T-helper 17 cell (primary cell): ENCODE data around the gene WDR31. TPM values are rescaled to one million over a fixed set of nuclear protein-coding genes. Genes with fewer than 3 reads are reported as not detected.

Source experiments
- ATAC-seq: fragments of 150-1000 bp; cut with Tn5 transposase; 2 replicates; pipeline ENCODE4 v1.10.0; 2021; ENCODE audit warnings: mild to moderate bottlenecking, moderate library complexity
- DNase-seq, 3 donors: peaks; one replicate each; pipeline versions ENCODE4 v3.0.0 to v3.0.0-alpha.2; 2020 to 2021
- H3K9me3 ChIP-seq: one replicate; pipeline ENCODE4 v1.7.0; 2013; ENCODE audit warnings: low read length, mild to moderate bottlenecking; ENCODE audit not compliant: control insufficient read depth, poor library complexity, severe bottlenecking
- H3K27ac Mint-ChIP-seq: one replicate; pipeline ENCODE4 v1.8.0; 2022; ENCODE audit warnings: mild to moderate bottlenecking, moderate library complexity, mixed read lengths
- H3K27me3 Mint-ChIP-seq: one replicate; pipeline ENCODE4 v1.8.0; 2022; ENCODE audit warnings: mixed read lengths
- H3K36me3 Mint-ChIP-seq: one replicate; pipeline ENCODE4 v1.8.0; 2022; ENCODE audit warnings: low read depth, mixed read lengths
- H3K4me1 Mint-ChIP-seq: one replicate; pipeline ENCODE4 v1.8.0; 2022; ENCODE audit warnings: mild to moderate bottlenecking, mixed read lengths
- H3K4me3 Mint-ChIP-seq: one replicate; pipeline ENCODE4 v1.8.0; 2022; ENCODE audit warnings: mild to moderate bottlenecking, moderate library complexity, mixed read lengths
- total RNA-seq, 4 donors: library from RNA in 2 of 4; stranded (reverse) in 2 of 4; gene quantifications; one replicate each; pipeline ENCODE4 v1.2.3 and lab custom pipeline; 2022 to 2026

WDR31 gene
- total RNA-seq, 2 donors from 2014 or later: 0.82 to 0.86 TPM

GRCh38 chr9:113343732-113344231 lies 3.7 kb upstream of the WDR31 start:
- no peak for ATAC-seq

GRCh38 chr9:113341712-113342410 lies 1.8 kb upstream of the WDR31 start:
- peaks cover 9% of the 10 kb centered on the region for H3K27me3 Mint-ChIP-seq
- DNase-seq (no peak), ATAC-seq (no peak)
- peak overlapping the region; percentile 37 for H3K27ac Mint-ChIP-seq
- H3K4me3 Mint-ChIP-seq: peak overlapping the region; percentile 39
- H3K9me3 ChIP-seq: no peaks in the 10 kb centered on the region
- peaks cover 14% of the 10 kb centered on the region for H3K4me1 Mint-ChIP-seq
- no peaks in the 10 kb centered on the region for H3K36me3 Mint-ChIP-seq

More at GRCh38 chr9:113343732-113344231, 3.7 kb upstream of the WDR31 start:
- H3K9me3 ChIP-seq: no peaks in the 10 kb centered on the region
- no peak overlapping the region for H3K27ac Mint-ChIP-seq
- DNase-seq: no peak
- no peaks in the 10 kb centered on the region for H3K36me3 Mint-ChIP-seq
- H3K4me1 Mint-ChIP-seq: peaks cover 14% of the 10 kb centered on the region
- no peak overlapping the region for H3K4me3 Mint-ChIP-seq
- peaks cover 8% of the 10 kb centered on the region for H3K27me3 Mint-ChIP-seq

GRCh38 chr9:113337714-113338113 lies 2.4 kb downstream of the WDR31 start:
- no peak overlapping the region for H3K27ac Mint-ChIP-seq
- ATAC-seq (no peak), DNase-seq (no peak)
- no peaks in the 10 kb centered on the region for H3K36me3 Mint-ChIP-seq
- peaks cover 9% of the 10 kb centered on the region for H3K27me3 Mint-ChIP-seq
- H3K4me1 Mint-ChIP-seq: peaks cover 14% of the 10 kb centered on the region
- no peak overlapping the region for H3K4me3 Mint-ChIP-seq
- no peaks in the 10 kb centered on the region for H3K9me3 ChIP-seq

GRCh38 chr9:113331780-113332179 lies 8.3 kb downstream of the WDR31 start:
- Mint-ChIP-seq H3K27me3 (peaks cover 6% of the 10 kb centered on the region), H3K27ac (no peak overlapping the region), H3K36me3 (peaks cover 3% of the 10 kb centered on the region), H3K4me1 (no peaks in the 10 kb centered on the region), H3K4me3 (no peak overlapping the region)
- no peaks in the 10 kb centered on the region for H3K9me3 ChIP-seq
- ATAC-seq (no peak), DNase-seq (no peak)

GRCh38 chr9:113328045-113328782 lies 11.9 kb downstream of the WDR31 start:
- H3K9me3 ChIP-seq: no peaks in the 10 kb centered on the region
- Mint-ChIP-seq H3K4me3 (no peak overlapping the region), H3K4me1 (no peaks in the 10 kb centered on the region), H3K27me3 (peaks cover 6% of the 10 kb centered on the region), H3K36me3 (peaks cover 6% of the 10 kb centered on the region), H3K27ac (no peak overlapping the region)
- DNase-seq (no peak), ATAC-seq (no peak)

- Mint-ChIP-seq H3K27ac (no peak overlapping the region), H3K27me3 (peaks cover 6% of the 10 kb centered on the region), H3K4me1 (no peaks in the 10 kb centered on the region), H3K4me3 (no peak overlapping the region), H3K36me3 (peaks cover 6% of the 10 kb centered on the region)
- ATAC-seq (no peak), DNase-seq (no peak)
- no peaks in the 10 kb centered on the region for H3K9me3 ChIP-seq
These were observed 13.8 kb downstream of the WDR31 start for GRCh38 chr9:113326230-113326629.

GRCh38 chr9:113322671-113323070 lies 17.4 kb downstream of the WDR31 start:
- Mint-ChIP-seq H3K4me1 (no peaks in the 10 kb centered on the region), H3K27ac (no peak overlapping the region), H3K27me3 (peaks cover 5% of the 10 kb centered on the region), H3K36me3 (peaks cover 3% of the 10 kb centered on the region), H3K4me3 (no peak overlapping the region)
- H3K9me3 ChIP-seq: no peaks in the 10 kb centered on the region
- ATAC-seq: no peak
- no peak for DNase-seq

- Mint-ChIP-seq H3K27me3 (peaks cover 16% of the 10 kb centered on the region), H3K36me3 (peaks cover 2% of the 10 kb centered on the region), H3K27ac (no peak overlapping the region), H3K4me1 (no peaks in the 10 kb centered on the region), H3K4me3 (no peak overlapping the region)
- DNase-seq (no peak), ATAC-seq (no peak)
- H3K9me3 ChIP-seq: no peaks in the 10 kb centered on the region
These were observed 20.0 kb downstream of the WDR31 start for GRCh38 chr9:113320051-113320450.

GRCh38 chr9:113319054-113319453 lies 21.0 kb downstream of the WDR31 start:
- no peak overlapping the region for H3K4me3 Mint-ChIP-seq
- no peak for DNase-seq
- no peaks in the 10 kb centered on the region for H3K4me1 Mint-ChIP-seq
- peaks cover 2% of the 10 kb centered on the region for H3K36me3 Mint-ChIP-seq
- H3K27me3 Mint-ChIP-seq: peaks cover 16% of the 10 kb centered on the region
- ATAC-seq: no peak
- H3K9me3 ChIP-seq: no peaks in the 10 kb centered on the region
- no peak overlapping the region for H3K27ac Mint-ChIP-seq

GRCh38 chr9:113317777-113318176 lies 22.3 kb downstream of the WDR31 start:
- H3K27ac Mint-ChIP-seq: no peak overlapping the region
- H3K4me1 Mint-ChIP-seq: no peaks in the 10 kb centered on the region
- H3K9me3 ChIP-seq: no peaks in the 10 kb centered on the region
- no peak overlapping the region for H3K4me3 Mint-ChIP-seq
- H3K36me3 Mint-ChIP-seq: peaks cover 2% of the 10 kb centered on the region
- ATAC-seq (no peak), DNase-seq (no peak)
- H3K27me3 Mint-ChIP-seq: peaks cover 16% of the 10 kb centered on the region

- peaks cover 2% of the 10 kb centered on the region for H3K36me3 Mint-ChIP-seq
- H3K27me3 Mint-ChIP-seq: peaks cover 16% of the 10 kb centered on the region
- ATAC-seq (no peak), DNase-seq (no peak)
- no peak overlapping the region for H3K4me3 Mint-ChIP-seq
- no peaks in the 10 kb centered on the region for H3K4me1 Mint-ChIP-seq
- no peak overlapping the region for H3K27ac Mint-ChIP-seq
- H3K9me3 ChIP-seq: no peaks in the 10 kb centered on the region
These were observed 24.0 kb downstream of the WDR31 start for GRCh38 chr9:113316030-113316429.

GRCh38 chr9:113315231-113315630 lies 24.8 kb downstream of the WDR31 start:
- no peak for ATAC-seq
- Mint-ChIP-seq H3K36me3 (peaks cover 2% of the 10 kb centered on the region), H3K27me3 (peaks cover 16% of the 10 kb centered on the region), H3K27ac (no peak overlapping the region), H3K4me1 (no peaks in the 10 kb centered on the region), H3K4me3 (no peak overlapping the region)
- H3K9me3 ChIP-seq: no peaks in the 10 kb centered on the region
- no peak for DNase-seq

- Mint-ChIP-seq H3K36me3 (peaks cover 2% of the 10 kb centered on the region), H3K4me1 (no peaks in the 10 kb centered on the region), H3K27me3 (peaks cover 16% of the 10 kb centered on the region), H3K4me3 (no peak overlapping the region), H3K27ac (no peak overlapping the region)
- ATAC-seq (no peak), DNase-seq (no peak)
- H3K9me3 ChIP-seq: no peaks in the 10 kb centered on the region
These were observed 26.8 kb downstream of the WDR31 start for GRCh38 chr9:113313261-113313660.
